Embryonic facial prominence (tissue), 1 donor: ENCODE data around the gene ANAPC2.

Experiments
- DNase-seq: peaks from one replicate; pipeline ENCODE4 v3.0.0-alpha.2; 2016; ENCODE audit errors: extremely low spot score

Gene ANAPC2

GRCh38 chr9:137162505-137163364, 25.6 kb downstream of the ANAPC2 start:
- no peak for DNase-seq

GRCh38 chr9:137161558-137162486, 26.5 kb downstream of the ANAPC2 start:
- no peak for DNase-seq

- no peak for DNase-seq
These were observed 27.4 kb downstream of the ANAPC2 start for GRCh38 chr9:137160716-137161557.

- DNase-seq = no peak
These were observed 28.3 kb downstream of the ANAPC2 start for GRCh38 chr9:137160054-137160425.

GRCh38 chr9:137159105-137160053, 29.0 kb downstream of the ANAPC2 start:
- DNase-seq = no peak

DNA sequence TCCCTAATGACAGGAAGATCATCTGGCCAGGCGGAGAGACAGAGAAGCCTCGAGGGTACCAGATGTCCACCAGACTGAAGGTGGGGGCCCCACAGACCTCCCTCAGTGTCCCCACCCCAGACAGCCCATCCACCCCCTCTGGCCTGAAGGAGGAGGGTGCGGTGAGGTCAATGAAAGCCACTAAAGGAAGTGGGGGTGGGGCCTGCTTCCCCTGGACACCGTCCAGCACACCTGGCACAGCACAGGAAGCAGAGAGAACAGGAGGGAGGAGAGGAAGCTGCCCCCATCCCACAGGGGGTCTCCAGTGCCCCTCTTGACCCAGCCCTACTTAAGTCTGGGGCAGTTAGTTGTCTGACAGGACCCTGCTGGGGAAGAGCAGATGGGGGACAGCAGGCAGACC, 29.7 kb downstream of the ANAPC2 start:
- DNase-seq = no peak

DNA sequence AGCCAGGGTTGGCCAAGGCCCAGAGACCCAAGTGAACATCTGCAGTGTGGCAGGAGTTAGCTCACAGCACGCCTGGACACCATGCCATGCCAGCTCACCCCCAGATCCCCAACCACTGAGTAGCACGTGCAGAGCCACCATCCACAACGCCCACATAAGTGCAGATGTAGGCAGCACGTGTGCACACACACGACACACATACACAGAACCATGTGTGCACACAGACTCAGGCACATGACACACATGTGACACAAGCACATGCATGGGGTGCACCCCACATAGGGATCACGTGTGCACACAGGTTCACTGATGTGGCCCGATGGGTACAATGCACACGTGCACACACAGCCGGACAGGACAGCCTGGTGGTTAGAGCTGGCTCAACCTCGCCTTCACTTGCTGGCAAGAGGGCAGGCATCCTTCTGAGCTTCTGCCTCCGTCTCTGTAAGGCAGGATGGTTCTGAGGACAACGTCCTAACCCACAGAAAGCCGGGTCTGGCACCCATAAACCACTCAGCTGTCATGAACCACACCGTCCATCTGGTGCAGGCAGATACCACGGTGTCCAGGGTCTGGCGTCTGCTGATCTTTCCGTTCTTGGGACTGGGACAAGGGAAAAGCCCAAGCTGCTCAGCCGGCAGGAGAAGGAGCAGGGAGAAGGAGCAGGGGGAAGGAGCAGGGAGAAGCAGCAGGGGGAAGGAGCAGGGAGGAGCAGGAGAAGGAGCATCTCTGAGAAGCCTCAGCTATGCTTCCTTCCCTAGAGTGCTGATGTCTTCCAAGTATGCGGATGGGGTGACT, 30.5 kb downstream of the ANAPC2 start:
- DNase-seq = no peak

GRCh38 chr9:137156567-137157375, 31.6 kb downstream of the ANAPC2 start:
- no peak for DNase-seq

DNA sequence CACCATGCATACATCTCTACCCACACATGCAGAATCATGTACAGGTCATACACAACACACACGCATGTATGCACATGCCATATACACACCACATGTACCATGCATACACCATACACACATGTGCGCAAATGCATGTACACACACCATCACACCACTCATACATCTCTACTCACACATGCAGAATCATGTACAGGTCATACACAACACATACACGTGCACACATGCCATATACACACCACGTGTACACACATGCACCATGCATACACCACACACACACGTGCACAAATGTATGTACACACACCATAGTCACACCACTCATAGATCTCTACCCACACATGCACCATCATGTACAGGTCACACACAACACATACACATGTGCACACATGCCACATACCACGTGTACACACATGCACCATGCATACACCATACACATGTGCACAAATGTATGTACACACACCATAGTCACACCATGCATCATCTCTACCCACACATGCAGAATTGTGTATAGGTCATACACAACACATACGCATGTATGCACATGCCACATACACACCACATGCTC, 35.4 kb downstream of the ANAPC2 start:
- DNase-seq = no peak

- DNase-seq = no peak
These were observed 37.5 kb downstream of the ANAPC2 start for GRCh38 chr9:137150617-137151457.

DNA sequence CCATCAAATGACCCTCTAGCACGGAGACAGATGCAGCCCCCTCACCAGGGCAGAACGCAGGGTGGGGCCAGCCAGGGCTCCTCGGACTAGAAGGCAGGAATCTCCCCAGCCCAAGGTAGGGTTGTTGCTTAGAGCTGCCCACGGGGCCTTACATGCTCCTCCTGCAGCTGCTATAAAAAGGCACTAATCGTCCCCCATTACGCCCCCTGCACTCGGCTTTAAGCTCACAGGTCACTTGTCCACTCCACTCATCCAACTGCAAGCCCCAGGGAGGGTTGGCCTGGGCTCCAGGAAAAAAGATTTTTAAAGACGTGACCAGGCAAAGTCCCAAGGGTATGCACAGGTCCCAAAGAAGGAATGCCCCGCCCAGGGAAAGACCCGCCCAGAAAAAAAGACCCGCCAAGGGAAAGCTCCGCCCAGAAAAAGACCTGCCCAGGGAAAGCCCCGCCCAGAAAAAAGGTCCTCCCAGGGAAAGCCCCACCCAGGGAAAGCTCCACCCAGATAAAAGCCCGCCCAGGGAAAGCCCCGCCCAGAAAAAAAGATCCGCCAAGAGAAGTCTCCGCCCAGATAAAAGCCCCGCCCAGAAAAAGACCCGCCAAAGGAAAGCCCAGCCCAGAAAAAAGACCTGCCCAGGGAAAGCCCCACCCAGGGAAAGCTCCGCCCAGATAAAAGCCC, 38.3 kb downstream of the ANAPC2 start:
- no peak for DNase-seq

DNA sequence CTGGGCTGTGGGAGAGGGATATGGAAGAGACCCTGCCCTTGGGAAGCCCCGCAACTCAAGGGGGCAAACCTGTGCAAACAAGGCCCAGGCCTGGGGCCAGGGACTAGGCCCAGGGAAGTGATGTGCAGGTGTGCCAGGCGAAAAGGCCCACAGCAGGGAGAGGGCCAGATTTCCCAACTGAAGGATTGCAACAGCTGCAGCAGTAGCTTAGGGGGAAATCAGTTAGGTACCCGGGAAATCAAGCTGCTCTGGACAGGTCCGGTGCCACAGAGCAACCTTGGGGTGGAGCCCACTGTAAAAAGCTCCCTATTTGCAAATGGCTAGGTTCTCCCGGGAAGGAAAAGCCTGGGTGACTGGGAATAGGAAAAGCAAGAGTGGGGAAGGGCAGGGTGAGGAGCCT, 39.0 kb downstream of the ANAPC2 start:
- DNase-seq = no peak

DNA sequence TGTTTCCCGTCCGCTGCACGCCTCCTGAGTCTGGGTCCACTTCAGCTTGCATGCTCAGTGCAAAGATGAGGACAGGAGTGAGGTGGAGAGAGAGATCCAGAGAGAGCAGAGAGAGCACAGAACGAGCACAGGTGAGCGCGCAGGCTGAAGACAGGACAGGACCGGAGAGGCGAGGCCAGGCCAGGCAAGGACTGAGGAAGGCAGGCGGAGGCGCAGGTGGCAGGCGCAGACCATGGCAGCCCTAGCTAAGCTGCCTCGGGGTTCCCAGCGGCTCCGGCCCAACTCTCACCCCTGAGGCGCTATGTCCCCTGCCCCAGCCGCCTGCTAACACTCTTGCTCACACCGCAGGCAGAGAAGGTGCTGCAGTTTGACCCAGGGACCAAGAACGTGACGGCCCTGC, 39.7 kb downstream of the ANAPC2 start:
- DNase-seq = no peak

DNA sequence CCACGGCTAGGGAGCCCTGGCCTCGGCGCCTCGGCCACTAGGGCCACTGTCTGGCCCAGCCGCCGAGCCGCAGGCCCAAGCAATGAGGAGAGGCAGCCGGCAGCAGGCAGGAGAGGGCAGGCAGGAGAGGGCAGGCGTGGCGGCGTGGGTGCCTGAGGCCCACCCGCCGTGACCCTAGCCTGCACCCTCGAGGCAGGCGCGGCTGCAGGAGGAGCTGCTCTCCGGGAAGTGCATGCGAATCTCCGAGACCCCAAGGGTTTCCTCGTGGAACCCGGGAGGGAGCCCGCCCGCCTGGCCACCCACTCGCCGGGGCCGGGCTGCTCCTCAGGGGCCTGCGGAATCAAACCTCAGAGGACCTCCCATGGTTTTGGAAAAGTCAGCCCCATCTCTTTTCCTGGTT, 40.1 kb downstream of the ANAPC2 start:
- no peak for DNase-seq

DNA sequence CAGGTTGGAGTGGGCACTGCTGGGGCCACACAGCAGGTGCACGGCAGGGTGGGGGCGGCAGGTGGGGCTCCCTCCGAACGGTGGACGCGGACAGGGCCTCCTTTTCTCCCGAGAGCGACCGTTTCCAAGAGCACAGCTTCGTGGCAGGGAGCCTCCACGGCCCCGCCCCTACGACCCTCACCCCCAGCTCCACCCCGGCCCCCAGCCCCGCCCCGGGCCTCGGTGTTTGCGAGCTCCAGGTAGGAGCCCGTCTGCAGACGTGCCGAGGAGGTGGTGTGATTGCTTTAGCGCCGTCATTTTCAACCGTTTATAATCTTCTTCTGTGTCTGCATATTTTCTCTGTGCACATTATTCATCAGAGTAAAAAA, 40.6 kb downstream of the ANAPC2 start:
- DNase-seq = no peak

- no peak for DNase-seq
These were observed 41.1 kb downstream of the ANAPC2 start for GRCh38 chr9:137147091-137147792.

GRCh38 chr9:137146527-137146918, 41.8 kb downstream of the ANAPC2 start:
- no peak for DNase-seq
